HG03558 (cell line): ENCODE results near the gene KIF18B.

ENCODE experiments used
- ATAC-seq: cut with Tn5 transposase; IDR thresholded peaks from one replicate; pipeline ENCODE4 v1.9.1; 2021; ENCODE audit warnings: moderate number of reproducible peaks; ENCODE audit not compliant: unreplicated experiment; ENCODE audit errors: extremely low read depth

Gene KIF18B

DNA sequence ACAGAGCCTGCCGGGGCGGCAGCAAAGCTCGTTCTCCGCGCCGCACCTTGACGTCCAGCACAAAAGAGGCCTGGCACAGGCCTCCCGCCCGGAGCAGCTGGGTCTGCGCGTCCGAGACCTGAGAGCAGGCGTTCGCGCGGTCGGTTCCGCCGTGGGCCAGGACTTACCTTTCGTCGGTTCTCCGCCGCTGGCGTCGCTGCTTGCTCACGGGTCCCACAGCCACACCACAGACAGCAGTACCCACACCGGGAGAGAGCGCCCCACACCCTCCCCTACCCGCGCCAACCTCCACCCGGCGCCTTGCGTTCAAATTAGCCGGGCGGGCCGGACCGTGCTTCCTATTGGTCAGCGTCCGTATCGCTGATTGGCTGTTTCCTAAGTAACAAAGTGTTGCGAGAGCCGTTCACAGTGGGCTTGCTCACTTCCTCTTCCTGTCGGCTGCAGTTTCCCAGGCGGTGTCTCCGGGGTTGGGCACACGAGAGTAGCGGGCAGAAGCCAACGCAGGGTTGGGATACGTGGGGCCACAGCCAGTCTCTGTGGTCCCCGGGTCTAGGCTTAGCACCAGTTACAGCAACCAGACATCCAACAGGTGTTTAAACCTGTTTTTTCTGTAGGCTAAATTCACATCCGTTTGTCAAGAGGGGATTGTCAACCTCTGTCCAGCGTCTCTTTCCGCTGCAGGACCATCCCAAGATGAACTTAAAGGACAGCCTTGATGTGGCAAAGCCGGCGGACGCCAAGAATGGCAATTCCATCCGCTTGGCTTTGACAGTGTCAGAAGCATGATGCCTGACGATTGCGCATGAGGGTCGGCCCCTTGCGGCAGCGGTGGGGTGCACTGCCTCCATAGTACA, at the start of gene KIF18B:
Gene KIF18B, minus strand, starts transcription at position 313 of the 854 bp plus-strand sequence. CDS start 11,429 bp downstream, outside the sequence.
- peak; percentile 74 for ATAC-seq

DNA sequence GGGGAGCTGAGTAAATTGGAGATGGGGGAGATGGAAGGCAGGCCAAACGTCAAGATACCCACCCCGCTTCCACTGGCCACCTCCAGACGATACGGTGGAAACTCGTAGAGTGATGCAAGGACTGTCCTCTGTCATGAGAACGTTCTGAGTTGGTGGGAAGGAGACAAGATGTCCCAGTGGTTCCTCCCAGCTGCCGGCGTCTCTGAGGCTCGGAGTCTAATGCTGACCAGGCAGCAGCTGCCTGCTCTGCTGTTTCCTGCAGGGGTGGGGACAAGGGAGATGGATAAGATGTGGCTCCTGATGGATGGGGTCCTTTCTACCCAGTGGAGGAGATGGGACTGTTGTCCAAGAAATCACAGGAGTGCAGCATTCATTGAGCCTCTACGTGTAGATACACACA, 48.7 kb upstream of the KIF18B start:
- ATAC-seq, result no peak

DNA sequence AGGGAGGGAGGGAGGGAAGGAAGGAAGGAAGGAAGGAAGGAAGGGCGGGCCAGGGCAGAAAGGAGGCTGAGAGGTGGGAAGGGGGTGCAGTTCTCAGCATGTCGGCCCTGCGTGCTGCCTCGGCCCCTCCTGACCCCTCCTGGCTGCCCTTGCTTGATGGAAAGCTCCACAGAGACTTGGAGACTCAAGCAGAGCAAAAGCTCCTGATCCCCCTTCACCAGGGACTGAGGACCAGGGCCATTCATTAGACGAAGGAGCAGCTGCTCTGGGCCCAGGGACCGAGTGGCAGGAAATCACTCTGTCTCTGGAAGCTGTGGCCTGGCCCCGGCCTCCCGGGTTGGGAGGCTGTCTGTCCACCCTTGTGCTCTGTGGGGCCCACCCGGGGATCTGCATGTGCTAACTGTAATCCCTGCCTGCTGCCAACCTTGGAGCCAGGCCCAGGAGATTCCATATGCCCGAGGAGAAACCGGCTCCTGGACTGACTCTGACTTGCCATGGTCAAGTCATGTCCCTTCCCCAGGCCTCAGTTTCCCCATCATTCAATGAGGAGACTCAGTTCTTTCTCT, 47.9 kb upstream of the KIF18B start:
- ATAC-seq, result no peak

GRCh38 chr17:44992242-44992939, 44.8 kb upstream of the KIF18B start:
- no peak for ATAC-seq

DNA sequence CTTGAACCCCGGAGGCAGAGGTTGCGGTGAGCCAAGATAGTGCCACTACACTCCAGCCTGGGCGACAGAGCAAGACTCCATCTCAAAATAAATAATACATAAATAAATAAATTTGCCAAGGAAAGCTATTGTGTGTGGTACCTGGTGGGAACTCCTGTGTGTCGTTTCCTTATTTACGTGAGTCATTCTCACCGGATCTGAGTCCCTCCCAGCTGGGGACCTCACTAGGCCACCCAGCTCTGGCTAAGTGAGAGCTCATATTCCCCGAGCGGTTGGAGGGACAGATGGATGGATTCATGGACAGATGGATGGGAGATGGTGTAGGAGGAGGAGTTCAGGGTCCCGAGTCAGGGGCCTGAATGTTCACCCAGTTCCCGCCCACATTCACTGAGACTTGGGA, 43.4 kb upstream of the KIF18B start:
- ATAC-seq, result no peak

- no peak for ATAC-seq
Observed at GRCh38 chr17:44989552-44990138, 42.1 kb upstream of the KIF18B start.

GRCh38 chr17:44988044-44988942, 40.7 kb upstream of the KIF18B start:
- ATAC-seq, result no peak

- ATAC-seq, result no peak
Observed at GRCh38 chr17:44983563-44983962, 36.0 kb upstream of the KIF18B start.

DNA sequence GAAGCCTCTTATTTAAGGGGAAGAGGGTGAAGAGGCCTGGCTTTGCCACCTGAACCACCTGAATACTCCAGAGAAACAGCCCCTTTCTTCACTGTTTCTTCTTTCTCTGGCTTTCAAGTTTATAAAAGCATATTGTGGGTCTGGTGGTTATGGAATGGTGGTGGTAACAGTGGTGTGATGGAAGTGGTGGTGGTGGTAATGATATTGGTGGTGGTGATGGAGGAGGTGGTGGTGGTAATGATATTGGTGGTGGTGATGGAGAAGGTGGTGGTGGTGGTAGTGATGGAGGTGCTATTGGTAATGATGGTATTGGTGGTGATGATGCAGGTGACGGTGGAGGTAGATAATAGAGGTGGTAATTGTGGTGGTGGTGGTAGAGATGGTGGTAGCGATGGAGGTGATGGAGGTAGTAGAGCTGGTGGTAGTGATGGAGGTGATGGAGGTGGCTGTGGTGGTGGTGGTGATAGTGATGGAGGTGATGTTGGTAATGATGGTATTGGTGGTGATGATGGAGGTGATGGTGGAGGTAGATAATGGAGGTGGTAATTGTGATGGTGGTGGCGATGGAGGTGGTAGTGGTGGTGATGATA, 34.6 kb upstream of the KIF18B start:
- no peak for ATAC-seq

- no peak for ATAC-seq
Observed at GRCh38 chr17:44981221-44981968, 33.8 kb upstream of the KIF18B start.

DNA sequence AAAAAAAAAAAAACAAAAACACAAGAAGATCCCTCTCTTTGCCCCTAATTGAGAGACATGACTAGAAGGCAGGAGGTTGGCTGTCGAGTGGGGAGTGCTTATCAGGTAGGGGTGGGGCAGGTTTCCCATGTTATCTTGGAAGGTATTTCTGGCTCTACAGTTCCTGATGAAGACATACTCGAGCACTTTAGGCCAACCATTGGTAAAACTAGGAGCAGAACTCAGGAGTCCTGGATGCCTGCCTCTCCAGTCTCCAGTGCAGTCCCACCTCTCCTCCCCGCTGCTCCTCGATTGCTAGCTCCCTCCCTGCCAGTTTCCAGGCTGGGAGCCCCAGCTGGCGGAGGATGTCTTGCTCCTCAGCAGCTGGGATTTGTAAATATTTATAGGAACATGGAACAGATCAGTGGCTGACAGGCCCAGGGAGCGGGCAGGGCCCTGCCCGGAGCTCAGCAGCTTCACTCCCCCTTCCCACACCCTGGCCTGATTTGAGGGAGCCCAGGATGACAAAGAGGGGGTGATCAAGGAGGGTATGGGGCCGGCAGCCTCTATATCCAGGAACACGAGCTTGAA, 31.9 kb upstream of the KIF18B start:
- no peak for ATAC-seq

DNA sequence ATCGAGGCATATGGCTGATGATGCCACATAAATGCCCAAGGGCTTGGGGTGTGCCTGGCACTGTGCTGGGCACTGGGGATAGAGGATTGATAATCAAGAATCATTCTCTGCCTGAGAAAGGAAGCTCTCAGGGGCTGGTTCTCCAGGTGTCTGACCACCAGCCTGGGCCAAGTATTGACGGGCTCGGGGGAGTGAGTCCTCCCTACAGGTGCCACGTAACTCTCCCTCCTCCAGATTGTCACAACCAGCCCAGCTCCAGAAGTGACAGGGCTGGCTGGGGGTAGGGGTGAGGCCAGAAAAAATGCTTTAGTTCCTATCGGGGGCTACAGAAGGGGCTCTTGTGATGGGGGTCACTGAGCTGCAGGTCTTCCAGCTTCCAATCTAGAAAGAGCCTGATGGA, 31.2 kb upstream of the KIF18B start:
- no peak for ATAC-seq

DNA sequence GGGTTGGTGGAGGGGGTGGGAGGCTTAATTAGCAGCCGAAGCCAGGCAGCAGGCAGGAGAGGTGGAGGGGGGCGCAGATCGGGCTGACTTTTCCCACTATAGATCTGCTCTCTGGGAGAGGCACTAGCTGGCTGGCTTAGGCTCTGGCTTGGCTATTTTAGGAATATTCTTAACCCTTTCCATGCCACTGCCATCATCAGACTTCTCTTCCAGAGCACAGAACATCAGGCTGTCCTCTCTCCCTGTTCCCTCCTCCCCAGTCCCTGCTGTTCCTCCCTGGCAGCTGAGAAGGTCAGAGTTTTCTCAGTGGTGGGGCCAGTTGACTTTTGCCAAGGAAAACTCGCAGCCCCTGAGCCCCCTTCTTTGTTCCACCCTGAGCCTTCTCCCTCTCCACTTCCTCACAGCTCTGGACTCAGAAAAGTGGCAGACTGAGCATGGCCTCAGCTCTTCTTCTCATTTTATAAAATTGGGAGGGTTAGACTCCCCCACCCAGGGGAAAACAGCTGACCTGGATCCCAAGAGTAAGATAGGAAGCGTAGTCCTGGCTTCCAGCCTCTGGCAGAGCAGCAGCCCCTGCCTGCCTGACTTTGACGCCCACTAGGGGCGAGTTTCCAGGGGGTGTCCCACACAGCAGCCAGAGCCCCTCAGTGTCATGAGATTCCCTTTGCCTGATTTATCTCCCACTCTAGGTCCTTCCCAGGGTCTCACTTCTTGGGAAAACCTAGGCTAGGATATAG, 30.4 kb upstream of the KIF18B start:
- ATAC-seq, result no peak

- no peak for ATAC-seq
Observed at GRCh38 chr17:44977065-44977464, 29.5 kb upstream of the KIF18B start.

DNA sequence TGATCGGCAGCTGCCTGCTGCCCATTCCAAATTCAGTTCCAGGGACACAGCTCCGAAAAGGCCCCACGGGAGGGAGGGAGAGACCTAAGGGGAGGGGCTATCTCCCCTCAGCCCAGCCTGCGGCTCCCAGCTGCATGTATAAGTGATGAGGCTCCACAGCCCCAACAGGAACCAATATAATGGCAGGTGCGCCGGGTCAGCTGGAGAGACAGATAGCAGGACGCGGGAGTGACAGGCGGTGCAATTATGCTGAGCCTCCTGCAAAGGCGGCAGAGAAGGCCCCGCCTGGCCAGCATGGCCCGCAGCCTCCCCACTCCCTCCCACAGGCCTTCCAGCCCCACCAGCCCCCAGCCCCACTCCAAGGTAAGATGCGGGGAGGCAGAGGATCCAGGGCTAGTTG, 28.6 kb upstream of the KIF18B start:
- ATAC-seq, result no peak

DNA sequence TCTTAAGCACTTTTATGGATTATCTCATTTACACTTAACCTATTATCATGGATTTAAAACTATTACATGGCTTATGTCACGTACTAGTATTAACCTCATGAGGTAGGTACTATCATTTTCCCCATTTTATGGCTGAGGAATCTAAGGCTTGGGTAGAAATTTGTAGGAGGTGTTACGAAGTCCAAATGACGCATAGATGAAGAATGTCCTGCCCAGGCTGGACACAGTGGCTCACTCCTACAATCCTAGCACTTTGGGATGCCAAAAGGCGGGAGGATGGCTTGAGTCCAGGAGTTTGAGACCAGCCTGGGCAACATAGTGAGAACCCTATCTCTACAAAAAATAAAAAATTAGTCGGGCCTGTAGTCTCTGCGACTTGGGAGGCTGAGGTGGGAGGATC, 25.4 kb upstream of the KIF18B start:
- no peak for ATAC-seq

DNA sequence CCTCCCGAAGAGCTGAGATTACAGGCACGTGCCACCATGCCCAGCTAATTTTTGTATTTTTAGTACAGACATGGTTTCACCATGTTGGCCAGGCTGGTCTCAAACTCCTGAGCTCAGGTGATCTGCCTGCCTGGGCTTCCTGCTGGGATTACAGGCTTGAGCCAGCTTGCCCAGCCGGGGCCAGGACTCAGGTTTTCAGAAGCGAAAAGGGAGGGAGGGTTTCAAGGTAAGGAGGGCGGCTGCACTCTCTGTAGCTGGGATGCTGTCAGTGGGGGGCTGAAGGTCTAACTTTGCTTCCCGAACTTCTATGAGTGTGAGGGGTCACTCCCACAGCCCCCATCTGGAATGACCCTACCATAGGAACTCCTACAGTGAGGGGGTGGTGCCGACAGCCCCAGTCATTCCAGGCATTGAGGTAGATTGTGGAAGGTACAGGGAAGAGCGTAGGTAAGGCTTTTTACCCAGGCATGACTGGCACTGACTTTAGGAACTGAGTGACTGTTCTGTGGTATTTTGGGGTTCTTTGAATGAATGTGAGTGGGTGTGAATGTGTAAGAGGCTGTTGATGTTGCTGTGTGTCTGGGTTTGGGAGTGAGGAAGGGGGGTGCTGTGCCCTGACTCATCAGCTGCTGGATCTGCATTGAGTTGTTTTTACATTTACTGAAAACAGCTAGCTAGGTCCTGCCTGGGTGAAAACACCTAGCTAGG, 24.4 kb upstream of the KIF18B start:
- no peak for ATAC-seq
